SK-N-MC (cell line): Measurements from ENCODE around the gene ATG10.
"Not testable (repeated sequence)": the region's sequence is repeated elsewhere in the genome, so short reads cannot be mapped to it uniquely, and the experiment has no call there.

Experiments used
- DNase-seq: peaks from one replicate; pipeline ENCODE4 v3.0.0-alpha.2; 2011; ENCODE audit warnings: low read depth, low spot score
- H3K27ac ChIP-seq: fragments of 200-600 bp; sonication (generic); 2 replicates; pipeline ENCODE4 v1.5.1; 2016; ENCODE audit warnings: mixed run types
- H3K36me3 ChIP-seq: fragments of 200-600 bp; sonication (generic); 2 replicates; pipeline ENCODE4 v1.6.1; 2017; ENCODE audit warnings: antibody characterized with exemption, low read length, mixed read lengths; ENCODE audit not compliant: insufficient read depth
- H3K4me3 ChIP-seq: fragments of 200-600 bp; sonication (generic); 2 replicates; pipeline ENCODE4 v1.5.1; 2016
- H3K9ac ChIP-seq: fragments of 200-600 bp; sonication (generic); 2 replicates; pipeline ENCODE4 v1.8.0; 2017; ENCODE audit warnings: mixed run types, mixed read lengths; ENCODE audit not compliant: insufficient read length
- H3K9me3 ChIP-seq: fragments of 200-600 bp; sonication (generic); 2 replicates; pipeline ENCODE4 v1.6.1; 2017; ENCODE audit warnings: low read depth, mild to moderate bottlenecking, antibody characterized with exemption, low read length, moderate library complexity, mixed read lengths
- EZH2 ChIP-seq: fragments of 200-600 bp; sonication (generic); IDR thresholded peaks from one replicate; pipeline ENCODE4 v1.6.1; 2017; ENCODE audit warnings: antibody characterized with exemption
- FOXP2 ChIP-seq: optimal IDR thresholded peaks from 2 replicates; pipeline ENCODE3; 2011; ENCODE audit warnings: mild to moderate bottlenecking, moderate library complexity; ENCODE audit not compliant: insufficient read depth; ENCODE audit errors: extremely low read length, control extremely low read depth
- POLR2AphosphoS5 ChIP-seq: IDR thresholded peaks from 2 replicates; pipeline ENCODE4 v1.6.1; 2012; ENCODE audit warnings: mild to moderate bottlenecking, low read depth, low read length, borderline replicate concordance

Gene ATG10

GRCh38 chr5:82022499-82022898, 50.7 kb downstream of the ATG10 start:
- no peak overlapping the region for H3K4me3 ChIP-seq
- TF ChIP-seq POLR2AphosphoS5 (no peak), EZH2 (no peak), FOXP2 (no peak)
- no peaks in the 10 kb centered on the region for H3K9me3 ChIP-seq
- H3K27ac ChIP-seq = no peak overlapping the region
- no peaks in the 10 kb centered on the region for H3K36me3 ChIP-seq
- no peak overlapping the region for H3K9ac ChIP-seq
- no peak for DNase-seq

GRCh38 chr5:82023644-82024043, 51.8 kb downstream of the ATG10 start:
- no peaks in the 10 kb centered on the region for H3K36me3 ChIP-seq
- H3K9me3 ChIP-seq = no peaks in the 10 kb centered on the region
- H3K9ac ChIP-seq = peak overlapping the region; percentile 5
- H3K27ac ChIP-seq = peak overlapping the region; percentile 69
- DNase-seq = peak; percentile 68
- TF ChIP-seq FOXP2 = peak; percentile 97
- TF ChIP-seq EZH2 = no peak
- TF ChIP-seq POLR2AphosphoS5 = no peak
- H3K4me3 ChIP-seq = peak overlapping the region; percentile 40

DNA sequence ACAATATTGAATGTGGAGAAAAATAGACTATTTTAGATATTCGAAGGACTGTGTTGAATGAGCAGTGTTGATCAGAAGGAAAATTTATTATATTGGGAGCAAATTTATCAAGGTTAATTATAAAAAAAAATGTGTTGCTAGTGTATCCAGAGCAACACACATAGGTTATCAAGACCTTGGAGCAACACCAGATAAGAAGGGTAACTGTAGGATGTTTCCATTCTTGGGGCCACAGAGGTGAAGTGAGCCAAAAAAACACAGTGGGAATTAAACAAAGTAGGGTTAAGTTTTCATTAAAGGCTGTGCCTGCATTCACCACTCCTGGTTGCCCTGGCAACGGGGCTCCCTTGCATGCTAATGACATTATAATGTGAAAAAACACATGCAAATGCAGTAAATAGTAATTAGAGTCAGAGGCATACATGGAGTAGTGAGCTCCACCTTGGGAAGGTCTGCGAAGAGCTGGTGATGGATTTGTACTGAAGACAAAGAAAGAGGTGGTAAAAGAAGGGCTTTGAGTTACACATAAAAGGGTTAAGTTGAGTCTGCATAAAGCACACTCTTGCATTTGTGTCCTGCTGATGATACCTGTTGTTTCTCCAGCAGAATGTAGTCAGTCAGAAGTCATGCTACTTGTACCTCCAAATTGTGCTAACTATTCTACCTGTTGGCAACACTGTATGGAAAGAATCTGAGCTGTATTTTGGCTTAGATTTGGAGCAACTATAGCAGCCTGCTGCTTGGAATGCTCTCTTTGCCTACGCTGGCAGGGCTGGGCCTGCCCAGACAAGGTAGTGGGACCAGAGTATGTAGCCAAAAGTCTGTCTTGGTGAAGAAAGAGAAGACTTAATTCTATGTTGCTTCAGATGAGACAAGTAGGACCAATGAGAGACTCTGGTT, 59.6 kb downstream of the ATG10 start:
- Histone ChIP-seq H3K27ac (no peak overlapping the region), H3K4me3 (no peak overlapping the region), H3K9me3 (no peaks in the 10 kb centered on the region), H3K36me3 (no peaks in the 10 kb centered on the region), H3K9ac (no peak overlapping the region)
- no peak for TF ChIP-seq FOXP2
- TF ChIP-seq POLR2AphosphoS5 = no peak
- TF ChIP-seq EZH2 = no peak
- DNase-seq = no peak

GRCh38 chr5:82042894-82043293, 71.1 kb downstream of the ATG10 start:
- not testable (repeated sequence) for H3K27ac ChIP-seq, H3K9me3 ChIP-seq, DNase-seq, H3K9ac ChIP-seq, H3K4me3 ChIP-seq
- H3K36me3 ChIP-seq = peaks cover 15% of the 10 kb centered on the region; the same call in 1 of the 2 replicates

DNA sequence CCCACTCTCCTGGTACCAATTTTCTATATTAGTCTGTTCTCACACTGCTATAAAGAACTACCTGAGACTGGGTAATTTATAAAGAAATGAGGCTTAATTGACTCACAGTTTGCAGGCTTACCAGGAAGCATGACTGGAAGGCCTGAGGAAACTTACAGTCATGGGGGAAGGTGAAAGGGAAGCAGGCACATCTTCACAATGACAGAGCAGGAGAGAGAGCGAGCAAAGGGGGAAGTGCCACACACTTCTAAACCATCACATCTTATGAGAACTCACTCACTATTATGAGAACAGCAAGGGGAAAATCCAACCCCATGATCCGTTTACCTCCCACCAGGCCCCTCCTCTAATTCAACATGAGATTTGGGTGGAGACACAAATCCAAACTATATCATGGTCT, 72.2 kb downstream of the ATG10 start:
- no peak overlapping the region for H3K9ac ChIP-seq
- DNase-seq = no peak
- peaks cover 8% of the 10 kb centered on the region; the same call in 1 of the 2 replicates for H3K36me3 ChIP-seq
- H3K9me3 ChIP-seq = no peaks in the 10 kb centered on the region; the same call in 1 of the 2 replicates
- no peak overlapping the region for H3K27ac ChIP-seq
- TF ChIP-seq EZH2 (no peak), POLR2AphosphoS5 (no peak), FOXP2 (no peak)
- H3K4me3 ChIP-seq = no peak overlapping the region

- Histone ChIP-seq H3K36me3 (peaks cover 8% of the 10 kb centered on the region; the same call in 1 of the 2 replicates), H3K4me3 (no peak overlapping the region), H3K9me3 (no peaks in the 10 kb centered on the region; the same call in 1 of the 2 replicates), H3K9ac (no peak overlapping the region), H3K27ac (no peak overlapping the region)
- TF ChIP-seq FOXP2 = no peak
- TF ChIP-seq EZH2 = no peak
- no peak for TF ChIP-seq POLR2AphosphoS5
- DNase-seq = no peak
These were observed 73.9 kb downstream of the ATG10 start for GRCh38 chr5:82045554-82046275.

GRCh38 chr5:82046276-82046647, 74.4 kb downstream of the ATG10 start:
- Histone ChIP-seq H3K9ac (no peak overlapping the region), H3K9me3 (no peaks in the 10 kb centered on the region; the same call in 1 of the 2 replicates), H3K36me3 (peaks cover 8% of the 10 kb centered on the region; the same call in 1 of the 2 replicates), H3K4me3 (no peak overlapping the region), H3K27ac (no peak overlapping the region)
- no peak for DNase-seq
- TF ChIP-seq FOXP2 (no peak), POLR2AphosphoS5 (no peak), EZH2 (no peak)

GRCh38 chr5:82050955-82051354, 79.1 kb downstream of the ATG10 start:
- no peak for TF ChIP-seq FOXP2
- TF ChIP-seq POLR2AphosphoS5 = no peak
- TF ChIP-seq EZH2 = no peak
- no peak for DNase-seq
- H3K27ac ChIP-seq = no peak overlapping the region
- H3K9ac ChIP-seq = no peak overlapping the region
- H3K4me3 ChIP-seq = no peak overlapping the region
- H3K36me3 ChIP-seq = no peaks in the 10 kb centered on the region
- H3K9me3 ChIP-seq = no peaks in the 10 kb centered on the region
